ENCODE measurements around the gene PLA2G6. TPM values are rescaled to one million over a fixed set of nuclear protein-coding genes. Genes with fewer than 3 reads are reported as not detected.
A peak's percentile ranks its signal among the peaks of the same experiment; 100 is the strongest.

The PLA2G6 gene
- total RNA-seq, 2 experiments from 2014 or later, result 94.6 to 103 TPM

GRCh38 chr22:38205261-38206128 lies 23.9 kb upstream of the PLA2G6 start:
- Mint-ChIP-seq H3K36me3 (peaks cover 2% of the 10 kb centered on the region), H3K4me3 (no peak overlapping the region), H3K4me1 (peaks cover 36% of the 10 kb centered on the region), H3K27ac (no peak overlapping the region), H3K9me3 (no peaks in the 10 kb centered on the region), H3K27me3 (no peaks in the 10 kb centered on the region)
- ATAC-seq (ENCODE audit: low read depth) (no peak), DNase-seq (no peak)
- POLR2A ChIA-PET, result interaction anchor here (0.7 to 5.5 kb wide), 2 partner anchors 25 to 465 kb away, joined by 3 to 78 read pairs; partner anchors contain the start of gene PLA2G6

GRCh38 chr22:38204784-38205183 lies 23.2 kb upstream of the PLA2G6 start:
- Mint-ChIP-seq H3K4me3 (peak overlapping the region; percentile 38), H3K9me3 (no peaks in the 10 kb centered on the region), H3K36me3 (peaks cover 2% of the 10 kb centered on the region), H3K27me3 (no peaks in the 10 kb centered on the region), H3K27ac (peak overlapping the region; percentile 11), H3K4me1 (peaks cover 33% of the 10 kb centered on the region)
- POLR2A ChIA-PET, result interaction anchor here (0.7 to 5.5 kb wide), 3 partner anchors 10 to 28 kb away, joined by 4 to 78 read pairs (median 7); partner anchors contain the start of gene PLA2G6
- DNase-seq, result peak; percentile 56
- ATAC-seq (ENCODE audit: low read depth), result no peak

GRCh38 chr22:38203855-38204514 lies 22.4 kb upstream of the PLA2G6 start:
- no peak for ATAC-seq (ENCODE audit: low read depth)
- POLR2A ChIA-PET, result interaction anchor here (0.7 to 5.5 kb wide), 5 partner anchors 9 to 399 kb away, joined by 4 to 78 read pairs (median 5); partner anchors contain the start of gene PLA2G6
- peak overlapping the region; percentile 90 for H3K4me3 Mint-ChIP-seq
- peaks cover 2% of the 10 kb centered on the region for H3K36me3 Mint-ChIP-seq
- peaks cover 37% of the 10 kb centered on the region for H3K4me1 Mint-ChIP-seq
- H3K27me3 Mint-ChIP-seq, result no peaks in the 10 kb centered on the region
- no peaks in the 10 kb centered on the region for H3K9me3 Mint-ChIP-seq
- peak overlapping the region; percentile 26 for H3K27ac Mint-ChIP-seq
- DNase-seq, result no peak

DNA sequence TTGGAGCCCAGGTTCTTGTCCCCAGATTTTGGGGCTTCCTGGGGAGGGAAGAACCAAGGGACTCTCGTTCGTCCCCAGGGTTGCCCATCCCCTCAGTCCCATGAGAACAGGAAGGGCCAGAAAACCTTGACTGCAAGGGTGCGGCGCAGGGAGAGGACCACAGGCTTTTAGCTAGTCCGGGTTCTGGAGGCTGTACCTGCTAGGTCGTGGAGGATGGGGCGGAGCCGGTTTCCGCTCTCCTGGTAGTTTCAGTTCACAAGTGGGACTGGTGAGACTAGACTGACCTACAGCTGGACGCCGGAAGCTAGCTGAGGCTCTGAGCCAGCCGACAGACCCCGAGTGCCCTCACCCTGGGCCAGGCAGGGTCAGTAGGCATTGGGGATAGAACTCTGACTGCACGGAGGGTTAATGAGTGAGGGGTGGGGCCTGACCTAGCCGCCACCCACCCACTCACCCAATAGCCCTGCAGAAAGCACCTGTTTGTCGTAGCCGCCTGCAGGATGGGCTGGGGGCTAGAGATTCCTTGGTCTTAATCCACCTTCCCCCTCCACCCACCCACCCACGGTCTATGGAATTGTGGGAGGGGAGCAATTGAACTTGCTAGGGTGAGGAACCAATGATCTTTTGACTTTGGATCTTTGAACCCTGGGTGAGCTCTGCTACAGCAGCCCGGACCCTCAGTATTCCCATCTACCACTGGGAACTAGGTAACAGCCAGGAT lies 21.6 kb upstream of the PLA2G6 start:
- peaks cover 36% of the 10 kb centered on the region for H3K4me1 Mint-ChIP-seq
- no peaks in the 10 kb centered on the region for H3K9me3 Mint-ChIP-seq
- POLR2A ChIA-PET, result interaction anchor here (0.5 to 5.5 kb wide), 6 partner anchors 23 to 818 kb away, joined by 3 to 78 read pairs (median 5); partner anchors contain the start of genes APOBEC3D and PLA2G6
- peak overlapping the region; percentile 90 for H3K4me3 Mint-ChIP-seq
- H3K27me3 Mint-ChIP-seq, result no peaks in the 10 kb centered on the region
- DNase-seq (peak; percentile 68), ATAC-seq (ENCODE audit: low read depth) (peak; percentile 8)
- peak overlapping the region; percentile 82 for H3K27ac Mint-ChIP-seq
- peaks cover 2% of the 10 kb centered on the region for H3K36me3 Mint-ChIP-seq

- POLR2A ChIA-PET, result interaction anchor here (1.0 to 5.5 kb wide), 6 partner anchors 10 to 112 kb away, joined by 3 to 78 read pairs (median 7); partner anchors contain the start of gene PLA2G6
- DNase-seq (peak; percentile 77), ATAC-seq (ENCODE audit: low read depth) (peak; percentile 17)
- Mint-ChIP-seq H3K36me3 (peaks cover 2% of the 10 kb centered on the region), H3K27ac (peak overlapping the region; percentile 82), H3K27me3 (no peaks in the 10 kb centered on the region), H3K9me3 (no peaks in the 10 kb centered on the region), H3K4me1 (peaks cover 34% of the 10 kb centered on the region), H3K4me3 (peak overlapping the region; percentile 90)
Measured at GRCh38 chr22:38202437-38203089, 20.9 kb upstream of the PLA2G6 start.

- peak within 1 kb of the TSS; percentile 98 for H3K27ac Mint-ChIP-seq
- H3K36me3 Mint-ChIP-seq, result peaks cover 2% of the 10 kb centered on the region
- POLR2A ChIA-PET, result interaction anchor here (0.7 to 5.5 kb wide), 15 partner anchors 9 to 306 kb away, joined by 3 to 78 read pairs (median 4); partner anchors contain the start of genes PICK1 and PLA2G6
- no peaks in the 10 kb centered on the region for H3K27me3 Mint-ChIP-seq
- peak; percentile 90 for DNase-seq
- H3K4me1 Mint-ChIP-seq, result peaks cover 34% of the 10 kb centered on the region
- no peaks in the 10 kb centered on the region for H3K9me3 Mint-ChIP-seq
- H3K4me3 Mint-ChIP-seq, result peak within 1 kb of the TSS; percentile 90
- ATAC-seq (ENCODE audit: low read depth), result peak; percentile 72
Measured at GRCh38 chr22:38201711-38202436, 20.2 kb upstream of the PLA2G6 start, which contains the start of gene MAFF. MAFF (plus strand) TSS chr22:38201994; CDS start chr22:38213854, 11,860 bp downstream.

DNA sequence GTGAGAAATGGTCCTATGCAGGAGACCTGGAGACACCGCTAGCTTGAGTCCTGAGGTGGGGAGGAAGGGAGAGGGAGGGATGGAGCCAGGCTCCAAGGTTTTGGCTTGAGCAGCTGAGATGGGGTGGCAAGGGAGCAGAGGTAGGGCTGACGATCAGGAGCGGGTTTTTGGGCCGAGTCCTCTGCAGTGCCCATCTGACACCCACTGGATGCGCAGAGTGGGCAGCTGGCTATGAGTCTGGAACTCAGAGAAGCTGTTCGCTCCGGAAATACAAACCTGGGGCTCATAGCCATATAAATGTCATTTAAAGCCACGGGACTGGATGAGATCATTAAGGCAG lies 19.7 kb upstream of the PLA2G6 start:
- no peaks in the 10 kb centered on the region for H3K9me3 Mint-ChIP-seq
- peak overlapping the region; percentile 98 for H3K27ac Mint-ChIP-seq
- H3K27me3 Mint-ChIP-seq, result no peaks in the 10 kb centered on the region
- H3K36me3 Mint-ChIP-seq, result peaks cover 2% of the 10 kb centered on the region
- peaks cover 34% of the 10 kb centered on the region for H3K4me1 Mint-ChIP-seq
- DNase-seq (no peak), ATAC-seq (ENCODE audit: low read depth) (no peak)
- H3K4me3 Mint-ChIP-seq, result peak overlapping the region; percentile 85
- POLR2A ChIA-PET, result interaction anchor here (0.7 to 5.5 kb wide), 15 partner anchors 8 to 305 kb away, joined by 3 to 78 read pairs (median 3); partner anchors contain the start of genes PICK1 and PLA2G6

GRCh38 chr22:38199826-38200559 lies 18.4 kb upstream of the PLA2G6 start:
- Mint-ChIP-seq H3K27ac (peak overlapping the region; percentile 98), H3K4me1 (peaks cover 32% of the 10 kb centered on the region), H3K27me3 (no peaks in the 10 kb centered on the region), H3K36me3 (no peaks in the 10 kb centered on the region), H3K4me3 (no peak overlapping the region), H3K9me3 (no peaks in the 10 kb centered on the region)
- POLR2A ChIA-PET, result interaction anchor here (0.7 to 5.5 kb wide), 5 partner anchors 20 to 118 kb away, joined by 5 to 78 read pairs (median 5); partner anchors contain the start of gene PLA2G6
- ATAC-seq (ENCODE audit: low read depth) (no peak), DNase-seq (no peak)

DNA sequence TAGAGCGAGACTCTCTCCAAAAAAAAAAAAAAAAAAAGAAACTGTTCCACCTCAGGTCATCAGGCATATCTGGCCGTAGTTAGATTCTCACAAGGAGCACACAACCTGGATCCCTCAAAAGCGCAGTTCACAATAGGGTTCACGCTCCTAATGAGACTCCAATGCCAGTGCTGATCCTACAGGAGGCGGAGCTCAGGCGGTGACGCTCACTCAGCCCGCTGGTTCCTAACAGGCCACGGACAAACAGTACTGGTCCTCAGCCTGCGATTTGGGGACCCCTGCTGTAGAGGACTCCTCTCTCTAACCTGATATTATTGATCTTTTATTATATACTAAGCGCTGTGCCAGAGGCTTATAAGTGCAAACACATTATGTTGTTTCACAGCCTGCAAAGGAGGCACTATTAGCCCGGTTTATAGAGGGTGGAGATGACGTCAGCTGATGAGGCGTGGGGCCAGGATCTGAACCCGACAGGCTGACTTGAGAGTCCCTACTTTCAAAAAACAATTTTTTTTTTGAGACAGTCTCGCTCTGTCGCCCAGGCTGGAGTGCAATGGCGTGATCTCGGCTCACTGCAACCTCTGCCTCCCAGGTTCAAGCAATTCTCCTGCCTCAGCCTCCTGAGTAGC lies 15.3 kb upstream of the PLA2G6 start:
- ATAC-seq (ENCODE audit: low read depth) (no peak), DNase-seq (no peak)
- no peaks in the 10 kb centered on the region for H3K9me3 Mint-ChIP-seq
- peaks cover 27% of the 10 kb centered on the region for H3K4me1 Mint-ChIP-seq
- POLR2A ChIA-PET, result interaction anchor here (0.7 kb wide), 1 partner anchor 21 kb away, joined by 3 read pairs; no protein-coding TSS in a partner anchor
- H3K27ac Mint-ChIP-seq, result no peak overlapping the region
- peaks cover 2% of the 10 kb centered on the region for H3K27me3 Mint-ChIP-seq
- H3K4me3 Mint-ChIP-seq, result no peak overlapping the region
- no peaks in the 10 kb centered on the region for H3K36me3 Mint-ChIP-seq

GRCh38 chr22:38193580-38193979 lies 11.9 kb upstream of the PLA2G6 start:
- H3K27ac Mint-ChIP-seq, result no peak overlapping the region
- ATAC-seq (ENCODE audit: low read depth) (no peak), DNase-seq (no peak)
- H3K27me3 Mint-ChIP-seq, result peaks cover 3% of the 10 kb centered on the region
- no peaks in the 10 kb centered on the region for H3K36me3 Mint-ChIP-seq
- H3K4me1 Mint-ChIP-seq, result peaks cover 14% of the 10 kb centered on the region
- POLR2A ChIA-PET, result interaction anchor here (1.5 to 3.3 kb wide), 2 partner anchors 8 to 12 kb away, joined by 7 to 13 read pairs; partner anchors contain the start of genes MAFF and PLA2G6
- H3K9me3 Mint-ChIP-seq, result no peaks in the 10 kb centered on the region
- H3K4me3 Mint-ChIP-seq, result no peak overlapping the region

DNA sequence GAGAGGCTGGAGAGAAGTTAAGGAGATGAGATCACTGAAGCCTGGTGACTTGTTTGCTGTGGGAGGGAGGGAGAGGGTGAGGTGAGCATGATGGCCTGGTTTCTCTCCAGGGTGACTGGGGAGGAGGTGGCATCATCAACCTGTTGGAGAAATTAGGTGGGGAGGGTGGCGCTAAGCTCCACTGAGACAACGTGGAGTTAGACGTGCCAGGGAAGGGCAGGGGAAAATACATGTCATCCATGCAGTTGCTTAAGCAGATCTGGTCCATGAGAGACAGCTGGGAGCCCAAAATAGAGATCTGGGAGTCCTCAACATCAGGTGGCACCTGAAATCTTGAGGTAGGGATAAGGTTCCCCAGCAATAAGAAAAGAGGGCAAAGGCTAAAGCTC lies 10.8 kb upstream of the PLA2G6 start:
- ATAC-seq (ENCODE audit: low read depth) (no peak), DNase-seq (no peak)
- Mint-ChIP-seq H3K4me3 (no peak overlapping the region), H3K9me3 (no peaks in the 10 kb centered on the region), H3K4me1 (peaks cover 14% of the 10 kb centered on the region), H3K36me3 (no peaks in the 10 kb centered on the region), H3K27ac (no peak overlapping the region), H3K27me3 (peaks cover 3% of the 10 kb centered on the region)
- POLR2A ChIA-PET, result interaction anchor here (1.5 to 3.3 kb wide), 2 partner anchors 9 to 11 kb away, joined by 7 to 13 read pairs; partner anchors contain the start of genes MAFF and PLA2G6

Measured in activated naive CD8-positive, alpha-beta T cell treated with anti-CD3 and anti-CD28 coated beads, Interleukin-2, amount 10 ng/mL, durations not matched to agents 7 days and 5 days (primary cell).